HG02870 (cell line): ENCODE data around the gene FAM181A.

Experiments
- ATAC-seq: cut with Tn5 transposase; IDR thresholded peaks from one replicate; pipeline ENCODE4 v1.9.1; 2021; ENCODE audit warnings: mild to moderate bottlenecking, moderate library complexity; ENCODE audit not compliant: unreplicated experiment

FAM181A gene

GRCh38 chr14:93928184-93929047 is 1.3 kb downstream of the FAM181A start:
- no peak for ATAC-seq

GRCh38 chr14:93929048-93929535 is 1.9 kb downstream of the FAM181A start:
- ATAC-seq: no peak

- no peak for ATAC-seq
These were observed 2.5 kb downstream of the FAM181A start for GRCh38 chr14:93929657-93930056.

- ATAC-seq: no peak
These were observed 3.3 kb downstream of the FAM181A start for GRCh38 chr14:93930296-93930988.

GRCh38 chr14:93930989-93931307 is 3.8 kb downstream of the FAM181A start:
- no peak for ATAC-seq

- ATAC-seq: no peak
These were observed 5.5 kb downstream of the FAM181A start for GRCh38 chr14:93932642-93933041.

- no peak for ATAC-seq
These were observed 8.1 kb downstream of the FAM181A start for GRCh38 chr14:93935213-93935612.

- ATAC-seq: no peak
These were observed 9.1 kb downstream of the FAM181A start for GRCh38 chr14:93936245-93936644.

- no peak for ATAC-seq
These were observed 9.8 kb downstream of the FAM181A start for GRCh38 chr14:93936926-93937325.

GRCh38 chr14:93937519-93937918 is 10.4 kb downstream of the FAM181A start:
- no peak for ATAC-seq

- ATAC-seq: no peak
These were observed 11.7 kb downstream of the FAM181A start for GRCh38 chr14:93938751-93939303.

- peak; percentile 84 for ATAC-seq
These were observed 12.4 kb downstream of the FAM181A start for GRCh38 chr14:93939304-93940229.

GRCh38 chr14:93940437-93940836 is 13.3 kb downstream of the FAM181A start:
- no peak for ATAC-seq

GRCh38 chr14:93941293-93941910 is 14.3 kb downstream of the FAM181A start:
- ATAC-seq: no peak

GRCh38 chr14:93943052-93943451 is 15.9 kb downstream of the FAM181A start:
- no peak for ATAC-seq

GRCh38 chr14:93943930-93944329 is 16.8 kb downstream of the FAM181A start:
- ATAC-seq: no peak

- no peak for ATAC-seq
These were observed 17.4 kb downstream of the FAM181A start for GRCh38 chr14:93944348-93945069.

- no peak for ATAC-seq
These were observed 17.9 kb downstream of the FAM181A start for GRCh38 chr14:93945070-93945399.

GRCh38 chr14:93946104-93946503 is 19.0 kb downstream of the FAM181A start:
- ATAC-seq: no peak

GRCh38 chr14:93946541-93947090 is 19.5 kb downstream of the FAM181A start:
- no peak for ATAC-seq
